ENCODE measurements around the gene APBB1IP. TPM values are rescaled to one million over a fixed set of nuclear protein-coding genes. Genes with fewer than 3 reads are reported as not detected.

APBB1IP gene
- polyA plus RNA-seq, 1 donor from 2014 or later: 66.4 TPM

- H3K9me3 Mint-ChIP-seq: peaks cover 0 to 4% (median 0%) of the 10 kb centered on the region in 3 donors
- H3K27me3 Mint-ChIP-seq: no peaks in the 10 kb centered on the region
- H3K4me3 Mint-ChIP-seq: no peak overlapping the region
- H3K27ac Mint-ChIP-seq: no peak overlapping the region
- peaks cover 11 to 22% (median 18%) of the 10 kb centered on the region in 3 donors for H3K4me1 Mint-ChIP-seq
- peaks cover 26% of the 10 kb centered on the region for H3K36me3 Mint-ChIP-seq
These were observed 86.2 kb downstream of the APBB1IP start for GRCh38 chr10:26524161-26524896.

GRCh38 chr10:26525586-26525985, 87.4 kb downstream of the APBB1IP start:
- Mint-ChIP-seq H3K4me3 (no peak overlapping the region), H3K36me3 (peaks cover 16% of the 10 kb centered on the region), H3K9me3 (no peaks in the 10 kb centered on the region), H3K27ac (peak overlapping the region in 1 of 3 donors; percentile 57), H3K27me3 (no peaks in the 10 kb centered on the region), H3K4me1 (peaks cover 11 to 22% (median 18%) of the 10 kb centered on the region in 3 donors)

- H3K36me3 Mint-ChIP-seq: peaks cover 16% of the 10 kb centered on the region
- H3K27ac Mint-ChIP-seq: no peak overlapping the region
- no peaks in the 10 kb centered on the region for H3K27me3 Mint-ChIP-seq
- no peaks in the 10 kb centered on the region for H3K9me3 Mint-ChIP-seq
- H3K4me3 Mint-ChIP-seq: no peak overlapping the region
- peaks cover 9 to 22% (median 18%) of the 10 kb centered on the region in 3 donors for H3K4me1 Mint-ChIP-seq
These were observed 88.9 kb downstream of the APBB1IP start for GRCh38 chr10:26527018-26527417.

- H3K27me3 Mint-ChIP-seq: no peaks in the 10 kb centered on the region
- H3K4me3 Mint-ChIP-seq: no peak overlapping the region
- H3K27ac Mint-ChIP-seq: peak overlapping the region in 2 of 3 donors; percentile 52 to 67
- H3K4me1 Mint-ChIP-seq: peaks cover 9 to 22% (median 19%) of the 10 kb centered on the region in 3 donors
- peaks cover 13% of the 10 kb centered on the region for H3K36me3 Mint-ChIP-seq
- H3K9me3 Mint-ChIP-seq: no peaks in the 10 kb centered on the region
These were observed 89.9 kb downstream of the APBB1IP start for GRCh38 chr10:26528048-26528447.

GRCh38 chr10:26528715-26529393, 90.7 kb downstream of the APBB1IP start:
- Mint-ChIP-seq H3K27me3 (no peaks in the 10 kb centered on the region), H3K4me3 (no peak overlapping the region), H3K4me1 (peaks cover 9 to 22% (median 19%) of the 10 kb centered on the region in 3 donors), H3K9me3 (no peaks in the 10 kb centered on the region), H3K36me3 (peaks cover 11% of the 10 kb centered on the region), H3K27ac (peak overlapping the region; percentile 74 to 86 (median 86))

- Mint-ChIP-seq H3K4me3 (no peak overlapping the region), H3K27ac (peak overlapping the region in 1 of 3 donors; percentile 65), H3K27me3 (no peaks in the 10 kb centered on the region), H3K36me3 (peaks cover 4% of the 10 kb centered on the region), H3K9me3 (no peaks in the 10 kb centered on the region), H3K4me1 (peaks cover 0 to 6% (median 2%) of the 10 kb centered on the region in 3 donors)
These were observed 96.2 kb downstream of the APBB1IP start for GRCh38 chr10:26534384-26534783.

- H3K27ac Mint-ChIP-seq: peak overlapping the region in 2 of 3 donors; percentile 73 to 76
- H3K9me3 Mint-ChIP-seq: no peaks in the 10 kb centered on the region
- peak overlapping the region in 2 of 4 donors; percentile 38 to 73 for H3K4me3 Mint-ChIP-seq
- H3K27me3 Mint-ChIP-seq: no peaks in the 10 kb centered on the region
- H3K36me3 Mint-ChIP-seq: peaks cover 4% of the 10 kb centered on the region
- peaks cover 32 to 36% (median 33%) of the 10 kb centered on the region in 3 donors for H3K4me1 Mint-ChIP-seq
These were observed 102.5 kb downstream of the APBB1IP start for GRCh38 chr10:26540601-26541000.

- Mint-ChIP-seq H3K36me3 (peaks cover 20% of the 10 kb centered on the region), H3K4me3 (peak overlapping the region in 1 of 4 donors; percentile 65)
These were observed 105.6 kb downstream of the APBB1IP start for GRCh38 chr10:26543567-26544306.

GRCh38 chr10:26544932-26545331, 106.8 kb downstream of the APBB1IP start:
- Mint-ChIP-seq H3K4me3 (peak overlapping the region in 2 of 4 donors; percentile 29 to 61), H3K27me3 (no peaks in the 10 kb centered on the region), H3K27ac (peak overlapping the region; percentile 24 to 59 (median 59)), H3K36me3 (peaks cover 31% of the 10 kb centered on the region), H3K9me3 (peaks cover 2 to 15% (median 4%) of the 10 kb centered on the region in 3 donors), H3K4me1 (peaks cover 29 to 32% (median 29%) of the 10 kb centered on the region in 3 donors)

More at GRCh38 chr10:26543567-26544306, 105.6 kb downstream of the APBB1IP start:
- Mint-ChIP-seq H3K27ac (peak overlapping the region; percentile 54 to 95 (median 57)), H3K27me3 (no peaks in the 10 kb centered on the region), H3K9me3 (peaks cover 2 to 6% (median 4%) of the 10 kb centered on the region in 3 donors), H3K4me1 (peaks cover 30 to 34% (median 33%) of the 10 kb centered on the region in 3 donors)

GRCh38 chr10:26550774-26551526, 112.8 kb downstream of the APBB1IP start:
- H3K9me3 Mint-ChIP-seq: peaks cover 2 to 23% (median 6%) of the 10 kb centered on the region in 3 donors
- no peaks in the 10 kb centered on the region for H3K27me3 Mint-ChIP-seq
- H3K4me1 Mint-ChIP-seq: peaks cover 0 to 8% (median 5%) of the 10 kb centered on the region in 3 donors
- peak overlapping the region; percentile 45 to 88 (median 62) for H3K27ac Mint-ChIP-seq
- H3K4me3 Mint-ChIP-seq: peak overlapping the region in 1 of 4 donors; percentile 60
- peaks cover 35% of the 10 kb centered on the region for H3K36me3 Mint-ChIP-seq

GRCh38 chr10:26554246-26554645, 116.1 kb downstream of the APBB1IP start:
- peaks cover 0 to 15% (median 3%) of the 10 kb centered on the region in 3 donors for H3K9me3 Mint-ChIP-seq
- H3K36me3 Mint-ChIP-seq: peaks cover 12% of the 10 kb centered on the region
- peak overlapping the region in 1 of 4 donors; percentile 62 for H3K4me3 Mint-ChIP-seq
- peak overlapping the region in 1 of 3 donors; percentile 95 for H3K27ac Mint-ChIP-seq
- H3K4me1 Mint-ChIP-seq: peaks cover 0 to 7% (median 5%) of the 10 kb centered on the region in 3 donors
- H3K27me3 Mint-ChIP-seq: no peaks in the 10 kb centered on the region

- peaks cover 0 to 4% (median 3%) of the 10 kb centered on the region in 3 donors for H3K4me1 Mint-ChIP-seq
- H3K4me3 Mint-ChIP-seq: no peak overlapping the region
- H3K27ac Mint-ChIP-seq: peak overlapping the region in 2 of 3 donors; percentile 4 to 13
- no peaks in the 10 kb centered on the region for H3K9me3 Mint-ChIP-seq
- no peaks in the 10 kb centered on the region for H3K27me3 Mint-ChIP-seq
- H3K36me3 Mint-ChIP-seq: peaks cover 5% of the 10 kb centered on the region
These were observed 117.7 kb downstream of the APBB1IP start for GRCh38 chr10:26555719-26556368.

GRCh38 chr10:26556748-26557640, 118.9 kb downstream of the APBB1IP start:
- peak overlapping the region in 2 of 3 donors; percentile 42 to 51 for H3K27ac Mint-ChIP-seq
- no peaks in the 10 kb centered on the region for H3K27me3 Mint-ChIP-seq
- H3K4me3 Mint-ChIP-seq: no peak overlapping the region
- no peaks in the 10 kb centered on the region for H3K9me3 Mint-ChIP-seq
- peaks cover 5% of the 10 kb centered on the region for H3K36me3 Mint-ChIP-seq
- peaks cover 0 to 3% (median 1%) of the 10 kb centered on the region in 3 donors for H3K4me1 Mint-ChIP-seq
